Thyroid gland (tissue), 4 donors: ENCODE data around the gene EHBP1. TPM values are rescaled to one million over a fixed set of nuclear protein-coding genes. Genes with fewer than 3 reads are reported as not detected.

Experiments
- DNase-seq, 2 donors: peaks; one replicate each; pipeline ENCODE4 v3.0.0-alpha.2; 2019
- H3K27ac ChIP-seq, 3 donors: fragments of 200-600 bp; sonication (generic); 1 replicate in 2 of 3; 2 replicates in 1 of 3; pipeline ENCODE4 v1.5.1; 2016 to 2019; ENCODE audit warnings: mild to moderate bottlenecking in 1 of 3, moderate library complexity in 1 of 3
- H3K27me3 ChIP-seq: fragments of 200-600 bp; sonication (generic); one replicate; pipeline ENCODE4 v1.5.1; 2019
- H3K36me3 ChIP-seq, 2 donors: fragments of 200-600 bp; sonication (generic); one replicate each; pipeline ENCODE4 v1.5.1; 2016 to 2019
- H3K4me1 ChIP-seq, 2 donors: fragments of 200-600 bp; sonication (generic); one replicate each; pipeline ENCODE4 v1.5.1; 2017 to 2019
- H3K4me3 ChIP-seq, 3 donors: fragments of 200-600 bp; sonication (generic); replicated peaks in 1 of 3; 1 replicate in 2 of 3; 2 replicates in 1 of 3; pipeline ENCODE4 v1.5.1; 2016; ENCODE audit warnings: mild to moderate bottlenecking in 1 of 3
- H3K9me3 ChIP-seq: fragments of 200-600 bp; sonication (generic); one replicate; pipeline ENCODE4 v1.5.1; 2017
- POLR2A ChIP-seq, 2 donors: fragments of 450-650 bp; IDR thresholded peaks; one replicate each; pipeline ENCODE4 v1.6.1; 2017; ENCODE audit warnings: antibody characterized with exemption in 2 of 2, mild to moderate bottlenecking in 2 of 2, moderate library complexity in 1 of 2
- WGBS, 2 donors: methylation state at CpG; one replicate each; pipeline ENCODE4 v1.1.5; 2017; 5-methylcytosine and 5-hydroxymethylcytosine counted together
- intact Hi-C: fragments of 100-400 bp; cut with DNase I; formaldehyde crosslinking; loops from one replicate; pipeline ENCODE4 v1.15.1; 2023
- total RNA-seq, 4 donors: library from RNA; depleted of rRNA; stranded (reverse); fragments of >200 nt; gene quantifications; one replicate each; pipeline ENCODE4 v1.2.3, GENCODE V29; 2016
- TF ChIP-seq, protein P1 (sequence below), 6 experiments: fragments of 200-600 bp in 3 of 6; fragments of 450-650 bp in 3 of 6; sonication (generic) in 3 of 6; IDR thresholded peaks; one replicate each; pipeline ENCODE4 v1.5.1; 2016 to 2019; ENCODE audit warnings: antibody characterized with exemption in 6 of 6, mild to moderate bottlenecking in 2 of 6, inconsistent platforms in 1 of 6, moderate library complexity in 1 of 6

The EHBP1 gene
- total RNA-seq, 4 donors from 2014 or later, result 49.9 to 68.8 (median 57.0) TPM

GRCh38 chr2:63035660-63036059 is 330.1 kb downstream of the EHBP1 start:
- Histone ChIP-seq H3K27me3 (no peaks in the 10 kb centered on the region), H3K36me3 (no peaks in the 10 kb centered on the region), H3K4me3 (no peak overlapping the region), H3K27ac (no peak overlapping the region), H3K4me1 (no peaks in the 10 kb centered on the region), H3K9me3 (no peaks in the 10 kb centered on the region)
- no peak for TF ChIP-seq POLR2A (IDR thresholded peaks at IDR 0.05)
- TF ChIP-seq, protein P1, sequence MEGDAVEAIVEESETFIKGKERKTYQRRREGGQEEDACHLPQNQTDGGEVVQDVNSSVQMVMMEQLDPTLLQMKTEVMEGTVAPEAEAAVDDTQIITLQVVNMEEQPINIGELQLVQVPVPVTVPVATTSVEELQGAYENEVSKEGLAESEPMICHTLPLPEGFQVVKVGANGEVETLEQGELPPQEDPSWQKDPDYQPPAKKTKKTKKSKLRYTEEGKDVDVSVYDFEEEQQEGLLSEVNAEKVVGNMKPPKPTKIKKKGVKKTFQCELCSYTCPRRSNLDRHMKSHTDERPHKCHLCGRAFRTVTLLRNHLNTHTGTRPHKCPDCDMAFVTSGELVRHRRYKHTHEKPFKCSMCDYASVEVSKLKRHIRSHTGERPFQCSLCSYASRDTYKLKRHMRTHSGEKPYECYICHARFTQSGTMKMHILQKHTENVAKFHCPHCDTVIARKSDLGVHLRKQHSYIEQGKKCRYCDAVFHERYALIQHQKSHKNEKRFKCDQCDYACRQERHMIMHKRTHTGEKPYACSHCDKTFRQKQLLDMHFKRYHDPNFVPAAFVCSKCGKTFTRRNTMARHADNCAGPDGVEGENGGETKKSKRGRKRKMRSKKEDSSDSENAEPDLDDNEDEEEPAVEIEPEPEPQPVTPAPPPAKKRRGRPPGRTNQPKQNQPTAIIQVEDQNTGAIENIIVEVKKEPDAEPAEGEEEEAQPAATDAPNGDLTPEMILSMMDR (IDR thresholded peaks at IDR 0.05), result no peak
- whole genome bisulfite sequencing, 2 donors, result 96 to 97% methylated on average over 4 of the region's 4 CpGs
- intact Hi-C loops, result no loop called here
- no peak for DNase-seq

GRCh38 chr2:63038034-63038433 is 332.5 kb downstream of the EHBP1 start:
- no peaks in the 10 kb centered on the region for H3K36me3 ChIP-seq
- H3K9me3 ChIP-seq, result no peaks in the 10 kb centered on the region
- no peak overlapping the region for H3K4me3 ChIP-seq
- no peak for DNase-seq
- H3K4me1 ChIP-seq, result no peaks in the 10 kb centered on the region
- no peak overlapping the region for H3K27ac ChIP-seq
- 96 to 98% methylated on average over 4 of the region's 4 CpGs for WGBS, 2 donors
- TF ChIP-seq POLR2A (IDR thresholded peaks at IDR 0.05), result no peak
- TF ChIP-seq, protein P1 (IDR thresholded peaks at IDR 0.05), result no peak
- intact Hi-C loops, result no loop called here
- H3K27me3 ChIP-seq, result no peaks in the 10 kb centered on the region

DNA sequence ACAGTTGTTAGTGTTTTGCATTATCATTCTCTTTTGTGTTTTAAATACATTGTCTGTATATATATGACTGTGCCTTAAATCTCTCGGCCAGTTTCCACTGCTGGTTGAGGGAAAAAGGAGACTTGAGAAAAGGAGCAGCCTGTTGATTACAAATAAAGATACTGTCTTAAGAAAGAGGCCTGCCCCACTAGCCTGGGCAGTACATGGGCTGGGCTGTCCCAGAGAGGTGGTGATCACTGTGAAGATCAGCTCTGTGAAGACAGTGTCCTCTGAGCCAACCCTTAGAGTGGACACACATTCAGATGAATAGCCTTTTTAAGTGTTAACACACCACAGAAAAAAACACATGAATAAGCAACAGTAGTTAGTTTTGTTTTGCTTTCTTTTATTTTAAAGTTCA is 335.1 kb downstream of the EHBP1 start:
- Histone ChIP-seq H3K4me3 (no peak overlapping the region), H3K9me3 (no peaks in the 10 kb centered on the region), H3K4me1 (no peaks in the 10 kb centered on the region), H3K27ac (no peak overlapping the region), H3K36me3 (no peaks in the 10 kb centered on the region), H3K27me3 (no peaks in the 10 kb centered on the region)
- no peak for TF ChIP-seq POLR2A (IDR thresholded peaks at IDR 0.05)
- TF ChIP-seq, protein P1 (IDR thresholded peaks at IDR 0.05), result no peak
- intact Hi-C loops, result no loop called here
- no peak for DNase-seq
- WGBS, 2 donors, result 95 to 97% methylated on average over 1 of the region's 1 CpG

- peaks cover 4% of the 10 kb centered on the region for H3K27me3 ChIP-seq
- no peaks in the 10 kb centered on the region for H3K36me3 ChIP-seq
These were observed 336.1 kb downstream of the EHBP1 start for GRCh38 chr2:63041592-63041991.

More at GRCh38 chr2:63041592-63041991, 336.1 kb downstream of the EHBP1 start:
- 95 to 96% methylated on average over 1 of the region's 1 CpG for WGBS, 2 donors
- no peak for TF ChIP-seq POLR2A (IDR thresholded peaks at IDR 0.05)
- TF ChIP-seq, protein P1 (IDR thresholded peaks at IDR 0.05), result no peak
- no peaks in the 10 kb centered on the region for H3K4me1 ChIP-seq
- intact Hi-C loops, result no loop called here
- DNase-seq, result no peak
- H3K27ac ChIP-seq, result no peak overlapping the region
- no peaks in the 10 kb centered on the region for H3K9me3 ChIP-seq
- no peak overlapping the region for H3K4me3 ChIP-seq
